Measurements from ENCODE around the gene RPL34.
"Not testable (repeated sequence)": the region's sequence is repeated elsewhere in the genome, so short reads cannot be mapped to it uniquely, and the experiment has no call there.

Gene RPL34

DNA sequence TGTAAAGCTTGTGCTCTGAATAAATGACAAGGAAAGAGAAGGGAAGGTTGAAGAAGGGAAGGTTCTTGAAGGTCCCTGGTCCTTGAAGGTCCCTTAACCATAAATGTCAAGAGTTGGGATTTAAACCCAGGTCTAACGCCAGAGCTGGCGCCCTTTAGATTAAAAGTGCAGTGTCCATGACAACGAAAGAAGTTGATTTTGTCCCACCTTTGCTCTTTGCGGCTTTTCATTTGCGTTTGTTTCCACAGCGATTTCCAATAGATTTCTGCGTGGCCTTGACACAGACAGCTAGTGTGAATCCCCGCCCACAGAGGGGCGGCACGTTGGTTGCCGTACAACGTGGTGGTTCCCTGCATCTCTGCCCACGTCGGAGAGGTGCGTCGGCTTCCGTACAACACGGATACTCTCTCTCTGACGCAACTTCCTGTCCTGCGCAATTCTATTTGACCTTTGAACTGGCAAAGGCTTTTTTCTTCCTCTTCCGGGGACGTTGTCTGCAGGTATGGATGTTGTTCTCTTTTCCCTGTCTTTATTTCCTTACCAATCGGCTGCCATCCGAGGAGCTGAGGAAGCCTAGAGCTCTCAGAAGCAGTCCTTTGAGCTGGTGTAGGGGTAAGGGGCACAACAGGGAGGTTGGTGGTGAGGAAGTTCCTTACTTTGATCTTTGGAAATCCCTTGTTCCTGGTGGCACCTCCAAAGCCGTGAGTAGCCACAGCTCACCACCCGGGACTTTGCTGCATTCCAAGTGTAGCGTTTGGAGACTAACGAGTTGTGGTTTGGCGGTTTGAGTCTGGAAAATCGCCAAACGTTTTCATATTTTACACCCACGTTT is at the start of gene RPL34:
TSS of gene RPL34 (plus strand) at position 476 of the 832 bp plus-strand sequence. CDS start 1,384 bp downstream, outside the sequence.
- peak; percentile 83 to 88 for DNase-seq (ENCODE audit: low read depth in 1 of 2, low spot score in 1 of 2)

DNA sequence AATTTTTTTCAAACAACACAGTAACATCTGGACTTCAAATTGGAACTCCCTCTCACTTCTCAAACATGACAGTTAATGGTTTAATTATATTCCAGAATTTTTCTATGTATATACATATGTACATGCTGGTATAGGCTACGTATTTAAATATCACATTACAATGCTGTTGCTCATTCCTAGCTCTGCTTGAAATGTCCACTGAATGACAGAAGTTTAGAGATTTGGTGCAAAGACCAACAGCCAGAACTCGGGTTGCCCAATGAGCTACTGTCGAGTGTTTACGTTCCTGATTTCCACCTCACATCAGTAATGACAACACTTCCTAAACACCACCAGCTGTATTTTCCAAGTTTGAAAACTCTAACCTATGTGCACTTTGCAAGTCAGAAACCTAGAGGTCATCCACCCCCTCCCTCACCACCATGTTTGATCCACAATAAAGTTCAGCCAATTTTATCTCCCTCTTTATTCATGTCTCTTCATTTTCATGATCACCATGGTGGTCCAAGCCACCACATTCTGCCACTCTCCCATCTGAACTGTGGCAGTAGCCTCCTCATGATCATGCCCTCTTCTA is 49.3 kb upstream of the RPL34 start:
- DNase-seq (ENCODE audit: low read depth in 1 of 2, low spot score in 1 of 2): no peak

DNA sequence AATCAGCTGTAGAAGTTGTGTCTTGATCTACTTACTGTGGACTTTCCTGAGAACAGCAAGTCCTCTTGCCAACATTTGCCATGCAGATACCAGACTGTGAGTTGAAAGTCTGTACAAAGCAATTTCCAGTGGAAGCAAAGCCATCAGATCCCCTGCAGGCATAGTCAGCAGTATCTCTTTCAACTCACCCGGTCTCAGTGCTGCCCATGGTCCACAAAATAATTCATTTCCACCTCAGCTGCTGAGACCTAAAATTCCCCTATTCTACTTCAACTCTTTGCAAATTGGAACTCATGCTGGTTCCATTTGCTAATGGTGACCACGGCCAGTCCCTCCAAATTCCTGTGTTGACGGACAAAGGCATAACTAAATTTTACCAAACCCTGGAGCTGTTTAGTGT is 46.0 kb upstream of the RPL34 start:
- DNase-seq (ENCODE audit: low read depth in 1 of 2, low spot score in 1 of 2): no peak

DNA sequence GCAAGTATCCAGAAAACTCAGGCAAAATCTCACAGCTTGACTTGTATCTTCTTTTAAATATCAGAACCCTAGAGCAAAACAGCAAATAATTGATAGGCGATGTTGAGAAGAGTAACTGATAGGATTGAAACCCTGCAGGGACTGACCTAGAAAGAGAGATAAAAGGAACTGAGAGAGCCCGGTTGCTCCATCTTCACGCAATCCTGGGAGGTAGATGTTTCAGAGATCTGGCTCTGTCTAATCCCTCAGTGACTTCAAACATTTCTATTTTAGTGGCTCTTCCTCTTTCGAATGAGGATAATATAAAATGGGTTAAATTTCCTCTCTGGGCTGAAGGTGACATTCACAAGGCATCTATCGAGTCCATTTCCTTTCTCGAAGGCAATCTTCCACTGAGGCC is 39.3 kb upstream of the RPL34 start:
- DNase-seq (ENCODE audit: low read depth in 1 of 2, low spot score in 1 of 2): no peak

DNA sequence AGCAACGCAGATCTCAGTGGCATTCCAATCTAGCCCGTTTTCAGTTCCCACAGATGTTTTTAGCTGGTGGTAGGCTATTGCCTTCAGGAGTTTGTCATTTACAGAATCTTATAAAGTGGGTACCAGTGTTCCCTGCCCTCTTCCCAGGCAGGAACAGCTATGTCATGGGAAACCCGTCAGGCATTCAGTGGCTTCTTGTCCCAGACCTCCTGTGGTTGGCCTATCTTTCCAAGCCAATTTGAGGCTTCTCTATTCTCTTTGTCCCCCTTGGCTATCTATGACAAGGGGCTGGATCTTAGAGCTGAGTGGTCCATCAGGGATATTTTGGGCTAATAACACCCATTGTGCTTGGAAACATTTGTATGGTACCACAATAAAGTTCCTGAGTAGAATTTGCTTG is 33.6 kb upstream of the RPL34 start:
- no peak for DNase-seq (ENCODE audit: low read depth in 1 of 2, low spot score in 1 of 2)

DNA sequence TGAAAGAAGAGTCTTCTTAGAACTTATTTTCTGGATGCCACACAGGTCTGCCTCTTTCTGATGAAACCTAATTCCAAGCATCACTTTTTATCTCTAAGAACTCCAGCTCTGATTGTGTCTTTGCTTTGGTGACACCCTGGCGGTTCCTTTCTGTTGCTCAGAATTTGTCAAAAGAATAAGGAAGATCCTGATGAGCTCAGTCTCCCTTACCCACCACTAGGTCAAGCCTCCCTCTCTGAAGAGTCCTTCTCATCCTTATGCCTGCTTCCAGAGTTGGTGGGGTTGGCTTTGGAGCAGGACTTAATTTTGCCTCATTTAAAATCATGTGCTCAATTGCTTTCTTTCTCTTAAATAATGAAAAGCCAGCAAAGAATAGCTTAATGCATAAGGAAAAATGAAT is 31.5 kb upstream of the RPL34 start:
- DNase-seq (ENCODE audit: low read depth in 1 of 2, low spot score in 1 of 2): no peak

DNA sequence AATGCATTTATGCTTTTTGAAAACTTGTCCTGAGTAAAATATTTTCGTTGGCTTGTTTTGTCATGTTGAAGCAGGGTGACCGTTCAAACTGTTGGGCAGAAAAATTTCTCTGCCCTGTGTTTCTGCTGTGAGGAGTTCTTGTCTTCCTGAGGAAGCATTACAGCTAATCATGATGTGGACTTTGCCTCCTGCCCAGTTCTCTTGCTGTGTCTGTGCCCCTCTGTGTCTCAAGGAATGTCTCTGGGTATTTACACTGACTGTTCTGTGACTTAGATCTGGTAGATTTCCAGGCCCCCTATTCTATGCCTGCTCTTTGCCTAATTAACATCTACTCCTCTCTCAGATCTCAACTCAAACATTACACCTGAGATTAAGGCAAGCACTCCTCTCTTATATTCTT is 30.4 kb upstream of the RPL34 start:
- DNase-seq (ENCODE audit: low read depth in 1 of 2, low spot score in 1 of 2): no peak

DNA sequence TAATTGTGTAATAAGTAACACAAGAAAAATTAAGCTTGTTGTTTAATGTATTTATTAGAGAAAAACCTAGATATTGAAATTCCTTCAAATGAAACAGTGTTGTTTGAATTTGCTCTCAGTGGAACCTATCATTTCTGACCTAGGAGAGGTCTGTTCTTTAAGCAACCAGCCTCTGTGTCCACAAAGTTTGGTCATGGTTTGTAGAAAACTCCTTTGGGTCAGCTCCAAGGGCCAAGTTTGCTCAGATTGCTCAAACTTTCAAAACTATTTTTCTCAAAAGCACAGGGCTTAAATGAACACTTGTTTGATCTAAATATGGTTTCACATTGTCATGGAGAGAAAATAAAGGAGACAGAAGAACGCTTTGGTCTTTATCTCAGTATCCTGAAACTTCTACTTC is 29.6 kb upstream of the RPL34 start:
- no peak for DNase-seq (ENCODE audit: low read depth in 1 of 2, low spot score in 1 of 2)

DNA sequence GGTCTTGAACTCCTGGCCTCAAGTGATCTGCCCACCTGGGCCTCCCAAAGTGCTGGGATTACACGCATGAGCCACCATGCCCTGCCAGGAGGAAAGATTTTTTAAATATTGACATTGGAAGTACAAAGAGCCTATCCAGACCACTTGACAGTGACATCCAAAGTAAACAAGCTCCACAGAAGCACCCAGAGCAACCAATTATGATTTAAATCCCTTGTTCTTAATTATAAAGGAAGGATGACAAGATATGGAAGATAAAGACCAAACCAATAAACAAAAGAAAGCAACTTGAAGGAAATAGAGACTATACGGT is 27.7 kb upstream of the RPL34 start:
- DNase-seq (ENCODE audit: low read depth in 1 of 2, low spot score in 1 of 2): no peak

DNA sequence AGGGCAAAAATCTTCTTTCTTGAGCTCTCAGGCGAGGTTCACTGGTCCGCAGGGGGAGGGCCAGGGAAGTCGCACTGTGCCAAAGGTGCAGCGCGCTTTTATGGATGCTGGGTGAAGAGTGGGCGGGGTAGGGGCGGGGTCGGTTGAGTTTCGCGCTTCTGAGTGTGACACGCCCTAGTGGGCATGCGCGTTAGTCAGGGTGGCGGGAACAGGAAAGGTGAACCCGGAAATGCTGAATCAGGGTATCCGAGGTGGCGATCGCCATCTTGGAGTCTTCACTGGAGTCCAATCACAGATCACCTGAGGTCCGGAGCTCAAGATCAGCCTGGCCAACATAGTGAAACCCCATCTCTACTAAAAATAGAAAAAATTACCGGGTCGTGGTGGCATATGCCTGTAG is 26.1 kb upstream of the RPL34 start:
- not testable (repeated sequence) for DNase-seq (ENCODE audit: low read depth in 1 of 2, low spot score in 1 of 2)

DNA sequence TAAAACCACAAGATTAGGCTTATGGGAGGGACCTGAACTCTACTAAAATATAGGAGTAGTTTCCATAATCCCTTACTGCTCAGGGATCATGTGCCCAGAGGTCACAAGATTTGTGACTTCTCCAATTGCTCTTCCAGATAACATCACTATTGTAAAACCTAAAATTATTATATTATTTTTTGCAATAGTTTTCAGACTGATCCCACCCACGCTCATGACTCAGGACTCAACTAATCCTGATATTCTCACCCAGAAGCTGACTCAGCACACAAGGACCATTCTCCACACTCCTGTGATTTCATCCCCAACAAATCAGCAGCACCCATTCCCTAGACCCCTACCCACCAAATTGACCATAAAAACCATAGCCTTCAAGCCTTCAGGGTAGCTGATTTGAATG is 24.0 kb upstream of the RPL34 start:
- no peak for DNase-seq (ENCODE audit: low read depth in 1 of 2, low spot score in 1 of 2)

DNA sequence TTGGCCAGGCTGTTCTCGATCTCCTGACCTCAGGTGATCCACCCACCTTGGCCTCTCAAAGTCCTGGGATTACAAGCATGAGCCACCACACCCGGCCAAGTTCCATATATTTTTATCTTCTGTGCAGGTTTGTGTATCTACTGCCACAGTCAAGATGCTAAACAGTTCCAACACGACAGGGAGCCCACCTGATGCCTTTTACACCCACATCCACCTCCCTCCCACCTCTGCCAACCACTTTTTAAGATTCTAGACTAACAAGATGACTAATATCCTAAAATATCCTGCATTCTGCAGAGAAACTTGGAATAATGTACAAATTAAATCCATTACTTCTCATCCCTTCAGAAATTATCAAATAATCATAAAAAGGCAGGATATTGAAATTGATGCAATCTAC is 19.3 kb upstream of the RPL34 start:
- DNase-seq (ENCODE audit: low read depth in 1 of 2, low spot score in 1 of 2): no peak

DNA sequence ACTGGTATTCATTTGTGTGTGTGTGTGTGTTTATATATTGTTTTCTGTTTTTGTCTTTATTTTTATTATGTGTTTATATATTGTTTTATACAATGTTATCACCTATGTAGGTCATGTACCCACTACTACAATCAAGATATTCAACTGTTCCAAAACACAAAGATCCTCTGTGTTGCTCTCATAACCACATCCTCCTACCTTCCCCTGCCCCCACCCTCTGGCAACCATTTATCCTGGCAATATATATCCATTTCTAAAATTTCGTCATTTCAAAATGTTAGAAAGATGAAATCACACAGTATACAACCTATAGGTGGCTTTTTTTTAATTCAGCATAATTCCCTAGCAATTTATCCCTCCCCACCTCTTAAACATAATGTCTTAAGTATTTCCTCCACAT is 18.8 kb upstream of the RPL34 start:
- DNase-seq (ENCODE audit: low read depth in 1 of 2, low spot score in 1 of 2): no peak

DNA sequence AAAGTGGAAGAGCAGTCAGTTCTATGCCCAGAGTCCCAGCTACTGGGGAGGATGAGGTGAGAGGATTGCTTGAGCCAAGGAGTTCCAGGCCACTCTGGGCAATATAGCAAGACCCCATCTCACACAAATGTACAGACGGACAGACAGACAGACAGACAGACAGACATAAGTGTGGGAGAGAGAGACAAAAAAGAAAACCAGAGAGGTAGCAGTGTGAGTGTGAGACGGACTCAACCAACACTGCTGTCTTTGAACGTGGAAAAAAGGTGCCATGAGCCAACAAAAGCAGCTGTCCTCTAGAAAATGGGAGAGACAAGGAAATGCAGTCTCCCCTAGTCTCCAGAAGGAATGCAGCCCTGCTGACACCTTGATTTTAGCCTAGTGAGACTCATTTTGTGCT is 18.2 kb upstream of the RPL34 start:
- no peak for DNase-seq (ENCODE audit: low read depth in 1 of 2, low spot score in 1 of 2)

DNA sequence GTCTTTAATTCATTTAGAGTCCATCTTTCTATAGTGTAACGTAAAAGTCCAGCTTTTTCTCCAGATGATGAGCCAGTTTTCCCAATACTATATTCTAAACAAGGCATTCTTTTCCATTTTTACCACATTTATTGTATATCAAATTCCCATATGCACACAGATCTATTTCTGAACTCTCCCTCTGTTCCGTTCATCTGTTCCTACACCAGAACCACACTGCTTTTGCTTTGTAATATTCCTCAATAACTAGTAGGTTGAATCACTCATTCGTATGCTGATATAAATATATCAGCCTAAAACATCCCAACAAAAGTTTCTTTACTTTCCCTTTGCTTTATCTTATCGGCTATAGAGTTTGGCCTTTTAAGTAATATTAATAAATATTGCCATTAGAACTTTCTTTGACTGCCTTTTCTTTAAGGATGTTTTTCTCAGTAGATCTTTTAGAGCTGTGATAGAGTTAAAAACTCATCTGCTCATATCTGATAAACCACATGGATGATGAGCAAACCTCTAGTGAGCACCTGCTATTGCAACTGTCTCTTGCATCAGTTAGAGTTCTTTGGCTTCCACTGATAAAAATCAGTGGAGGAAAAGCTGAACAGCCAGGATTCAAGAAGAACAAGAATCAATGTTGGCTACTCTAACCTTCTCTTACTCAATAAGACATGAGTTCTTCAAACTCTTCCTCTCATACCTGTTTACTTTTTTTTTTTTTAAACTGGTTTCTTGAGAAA is 13.1 kb upstream of the RPL34 start:
- no peak for DNase-seq (ENCODE audit: low read depth in 1 of 2, low spot score in 1 of 2)

DNA sequence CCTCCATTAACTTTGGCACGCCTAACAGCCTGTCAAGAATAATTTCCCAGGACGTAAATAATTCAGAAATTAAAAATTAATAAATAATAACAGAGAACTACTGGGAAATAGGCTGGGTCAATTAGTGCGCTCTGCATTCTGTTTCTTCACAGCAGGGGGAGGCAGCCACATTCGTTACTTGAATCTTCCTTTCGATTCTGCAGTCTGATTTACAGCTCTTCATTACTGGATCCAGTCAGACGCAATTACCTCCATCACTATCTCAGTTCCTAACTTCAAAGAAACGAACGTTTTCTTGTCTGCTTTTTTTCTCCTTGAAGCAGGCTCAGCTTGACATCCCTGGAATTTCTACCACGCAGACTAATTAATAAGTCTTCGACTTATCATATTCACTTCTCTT is 9.0 kb upstream of the RPL34 start:
- no peak for DNase-seq (ENCODE audit: low read depth in 1 of 2, low spot score in 1 of 2)

DNA sequence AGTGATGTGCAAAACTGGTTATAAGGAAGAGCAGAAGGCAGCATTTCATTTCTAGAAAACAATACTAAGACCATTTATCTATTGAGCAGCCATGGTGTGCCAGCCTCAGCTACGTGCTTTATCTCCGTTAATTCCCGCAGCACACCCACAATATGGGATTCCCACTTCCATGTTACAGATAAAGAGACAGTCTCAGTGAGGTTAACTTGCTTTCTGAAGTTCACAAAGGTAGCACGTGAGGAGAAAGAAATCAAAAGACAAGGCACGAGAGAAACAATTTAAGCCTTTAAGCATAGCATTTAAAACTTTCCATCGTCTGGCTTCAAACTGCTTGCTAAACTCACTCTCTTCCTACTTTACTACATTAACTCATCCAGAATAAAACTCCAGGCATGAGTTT is 8.0 kb upstream of the RPL34 start:
- DNase-seq (ENCODE audit: low read depth in 1 of 2, low spot score in 1 of 2): no peak

DNA sequence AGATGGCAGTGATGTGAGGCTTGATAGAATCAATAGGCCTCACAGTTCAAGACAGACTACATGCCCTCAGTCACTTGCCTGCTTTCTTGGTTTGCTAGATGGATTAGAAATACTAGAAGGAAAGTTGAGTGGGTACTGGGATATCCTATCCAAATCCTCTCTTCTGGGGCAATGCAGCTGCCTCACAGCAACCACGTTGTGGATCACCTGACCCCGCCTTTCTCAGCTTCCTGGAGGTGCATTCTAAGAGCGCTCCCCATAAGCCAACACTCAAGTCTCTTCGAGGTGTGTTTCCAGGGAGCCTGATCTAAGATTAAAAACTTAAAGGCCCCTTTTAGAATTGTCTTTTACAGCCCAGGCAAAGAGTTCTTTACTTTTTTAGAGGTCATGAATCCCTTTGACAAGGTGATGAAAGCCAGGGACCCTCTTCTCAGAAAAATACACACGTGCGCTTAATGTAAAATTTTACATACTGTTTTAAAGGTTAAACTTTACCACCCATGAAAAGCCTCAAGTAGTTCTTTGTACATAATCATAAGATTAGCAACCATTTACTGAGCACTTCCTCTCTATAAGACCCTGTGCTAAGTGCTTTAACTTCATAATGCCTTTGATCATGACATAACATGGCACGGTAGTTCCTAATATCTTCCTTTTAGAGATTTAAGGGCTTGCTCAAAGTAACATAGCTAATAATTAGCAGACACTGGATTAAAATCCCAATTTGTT is 840 bp upstream of the RPL34 start:
- DNase-seq (ENCODE audit: low read depth in 1 of 2, low spot score in 1 of 2): no peak

DNA sequence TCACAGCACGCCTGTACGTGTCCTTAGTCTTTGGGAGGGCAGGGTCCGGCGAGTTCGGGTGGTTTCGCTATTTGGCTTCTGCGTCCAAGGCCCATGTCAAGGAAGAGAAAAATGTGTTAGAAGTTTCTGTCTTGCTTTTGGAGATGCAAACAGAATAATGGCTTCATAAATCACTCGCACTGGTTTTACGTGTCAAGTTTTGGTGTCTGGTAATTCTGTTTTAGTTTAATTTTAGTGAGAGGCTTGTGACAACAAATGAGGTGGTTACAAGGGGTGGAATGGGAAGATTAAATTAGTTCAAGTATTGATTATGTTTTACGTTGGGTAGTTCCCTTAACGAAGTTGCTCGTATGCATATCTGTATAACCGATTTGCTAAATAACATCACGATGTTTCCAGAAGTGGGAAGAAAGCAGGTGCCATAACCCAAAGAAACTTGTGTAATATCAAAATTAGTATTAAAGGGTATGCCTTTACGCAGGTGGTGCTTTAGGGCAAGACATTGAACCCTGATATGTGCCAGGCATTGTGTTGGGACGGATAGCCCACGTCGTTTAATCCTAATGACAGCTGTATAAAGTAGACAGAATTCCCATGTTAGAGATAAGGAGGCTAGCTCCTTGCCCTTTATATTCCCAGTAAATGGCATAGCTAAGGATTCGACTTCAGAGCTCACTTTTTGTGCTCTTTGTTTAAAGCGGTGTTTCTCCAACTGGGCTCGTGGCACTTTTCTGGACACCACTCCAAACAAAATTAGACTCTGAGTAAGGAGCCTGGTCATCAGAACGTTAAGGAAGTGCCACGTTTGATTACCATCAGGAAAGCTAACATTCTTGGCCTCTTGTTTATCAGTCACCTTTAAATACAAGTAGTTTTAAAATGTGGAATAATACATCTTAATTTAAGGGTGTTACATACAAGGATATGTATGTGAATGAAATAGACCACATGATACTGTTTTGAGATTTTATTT is 843 bp downstream of the RPL34 start:
- no peak for DNase-seq (ENCODE audit: low read depth in 1 of 2, low spot score in 1 of 2)

DNA sequence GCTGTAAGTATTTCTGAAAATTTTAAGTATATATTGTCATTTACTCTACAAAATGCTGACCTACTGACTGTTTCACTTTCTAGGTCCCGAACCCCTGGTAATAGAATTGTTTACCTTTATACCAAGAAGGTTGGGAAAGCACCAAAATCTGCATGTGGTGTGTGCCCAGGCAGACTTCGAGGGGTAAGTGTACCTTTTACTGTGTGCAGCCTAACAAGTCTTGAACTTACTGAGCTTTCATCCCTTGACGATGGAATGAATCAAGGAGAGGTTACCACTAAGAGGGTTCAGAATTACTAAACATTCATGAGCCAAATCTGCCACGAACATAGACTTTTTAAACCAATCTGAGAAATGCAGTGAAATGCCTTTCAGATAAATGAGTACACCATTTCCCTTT is 1.6 kb downstream of the RPL34 start:
- no peak for DNase-seq (ENCODE audit: low read depth in 1 of 2, low spot score in 1 of 2)

DNA sequence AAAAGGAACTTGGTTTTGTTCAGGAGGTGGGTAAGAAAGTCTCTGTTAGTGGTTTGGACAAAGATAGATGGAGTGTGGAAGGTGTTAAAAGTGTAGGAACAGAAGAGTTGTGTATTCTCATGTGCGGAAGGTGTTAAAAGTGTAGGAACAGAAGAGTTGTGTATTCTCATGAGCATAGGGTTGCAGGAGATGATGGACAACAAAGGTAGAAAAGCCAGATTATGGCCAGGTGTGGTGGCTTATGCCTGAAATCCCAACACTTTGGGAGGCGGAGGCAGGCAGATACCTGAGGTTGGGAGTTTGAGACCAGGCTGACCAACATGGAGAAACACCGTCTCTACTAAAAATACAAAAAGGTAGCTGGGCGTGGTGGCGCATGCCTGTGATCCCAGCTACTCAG is 2.5 kb downstream of the RPL34 start:
- no peak for DNase-seq (ENCODE audit: low read depth in 1 of 2, low spot score in 1 of 2)
